GF-D8 (cell line): ENCODE measurements around the gene EGR2.
"Not testable (repeated sequence)": the region's sequence is repeated elsewhere in the genome, so short reads cannot be mapped to it uniquely, and the experiment has no call there.

Source experiments
- DNase-seq: peaks from one replicate; lab custom pipeline; 2025; lab: John Stamatoyannopoulos, UW

The EGR2 gene

GRCh38 chr10:62794306-62794705 is 21.9 kb downstream of the EGR2 start:
- DNase-seq: no peak

GRCh38 chr10:62792261-62792660 is 23.9 kb downstream of the EGR2 start:
- DNase-seq: no peak

DNA sequence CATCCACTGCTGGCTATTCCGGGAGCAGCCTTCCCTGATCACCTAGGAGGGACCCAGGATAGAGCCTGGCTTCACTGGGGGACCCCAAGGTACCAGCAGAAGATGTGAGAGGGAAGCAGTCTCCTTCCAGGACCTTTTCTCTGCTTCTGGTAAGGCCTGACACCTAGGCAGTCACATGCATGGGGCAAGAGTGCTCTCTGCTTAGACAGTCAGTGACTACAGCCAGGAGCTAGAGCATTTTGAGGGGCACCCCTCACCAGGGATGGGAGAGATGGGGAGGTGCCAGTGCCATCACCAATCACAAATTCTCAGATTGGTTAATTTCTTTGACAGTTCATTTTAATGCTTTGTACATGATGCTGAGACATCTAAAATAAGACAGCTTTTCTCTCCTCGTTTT is 25.6 kb downstream of the EGR2 start:
- DNase-seq: no peak

DNA sequence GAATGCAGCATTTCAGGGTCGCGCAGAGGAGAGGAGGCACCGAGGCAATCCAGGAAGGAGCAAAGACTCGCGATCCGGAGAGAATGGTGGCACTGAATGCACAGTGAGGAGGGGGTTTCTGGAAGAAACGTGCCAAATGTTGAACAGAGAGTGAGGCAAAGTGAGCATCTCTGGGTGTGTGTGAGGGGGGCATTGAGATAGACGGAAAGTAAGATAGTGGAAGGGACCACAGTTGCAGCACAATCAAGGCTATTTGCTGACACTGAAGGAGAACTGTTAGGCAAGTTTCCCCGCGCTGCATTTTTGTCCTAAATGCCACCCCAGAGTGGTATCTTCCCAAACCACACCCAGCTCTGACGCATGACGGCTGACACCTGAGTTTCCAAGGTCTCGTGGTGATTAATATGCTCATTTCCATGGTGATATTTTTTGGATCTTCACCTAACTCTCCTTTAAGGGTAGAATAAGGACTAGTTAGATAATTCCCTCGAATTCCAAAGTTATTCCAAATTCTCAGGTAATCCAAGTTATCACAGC is 26.1 kb downstream of the EGR2 start:
- no peak for DNase-seq

GRCh38 chr10:62788861-62789467 is 27.2 kb downstream of the EGR2 start:
- no peak for DNase-seq

DNA sequence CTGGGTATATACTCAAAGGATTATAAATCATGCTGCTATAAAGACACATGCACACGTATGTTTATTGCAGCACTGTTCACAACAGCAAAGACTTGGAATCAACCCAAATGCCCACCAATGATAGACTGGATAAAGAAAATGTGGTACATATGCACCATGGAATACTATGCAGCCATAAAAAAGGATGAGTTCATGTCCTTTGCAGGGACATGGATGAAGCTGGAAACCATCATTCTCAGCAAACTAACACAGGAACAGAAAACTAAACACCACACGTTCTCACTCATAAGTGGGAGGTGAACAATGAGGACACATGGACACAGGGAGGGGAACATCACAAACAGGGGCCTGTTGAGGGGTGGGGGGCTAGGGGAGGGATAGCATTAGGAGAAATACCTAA is 27.9 kb downstream of the EGR2 start:
- not testable (repeated sequence) for DNase-seq

GRCh38 chr10:62784537-62784936 is 31.6 kb downstream of the EGR2 start:
- DNase-seq: not testable (repeated sequence)

- no peak for DNase-seq
These were observed 36.5 kb downstream of the EGR2 start for GRCh38 chr10:62779487-62780248.

DNA sequence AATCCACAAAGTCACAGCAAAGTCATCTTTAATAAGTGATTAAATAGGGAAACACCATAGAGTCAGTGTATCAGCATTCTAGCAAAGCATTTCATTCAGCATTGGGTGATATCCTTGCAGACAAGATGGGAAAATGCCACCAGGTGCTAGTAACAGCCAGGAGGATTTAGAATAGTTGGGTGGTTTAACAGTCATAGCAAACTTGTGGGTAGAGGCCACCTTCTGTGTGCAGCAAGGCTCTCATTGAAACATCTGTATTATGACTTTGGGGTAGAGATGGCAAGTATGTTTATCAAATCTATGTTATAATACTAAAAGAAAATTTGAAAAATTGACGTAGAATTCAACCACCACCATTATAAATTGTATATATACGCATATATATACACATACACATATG is 38.0 kb downstream of the EGR2 start:
- no peak for DNase-seq

GRCh38 chr10:62772186-62772974 is 43.8 kb downstream of the EGR2 start:
- no peak for DNase-seq

GRCh38 chr10:62769574-62770242 is 46.5 kb downstream of the EGR2 start:
- no peak for DNase-seq

DNA sequence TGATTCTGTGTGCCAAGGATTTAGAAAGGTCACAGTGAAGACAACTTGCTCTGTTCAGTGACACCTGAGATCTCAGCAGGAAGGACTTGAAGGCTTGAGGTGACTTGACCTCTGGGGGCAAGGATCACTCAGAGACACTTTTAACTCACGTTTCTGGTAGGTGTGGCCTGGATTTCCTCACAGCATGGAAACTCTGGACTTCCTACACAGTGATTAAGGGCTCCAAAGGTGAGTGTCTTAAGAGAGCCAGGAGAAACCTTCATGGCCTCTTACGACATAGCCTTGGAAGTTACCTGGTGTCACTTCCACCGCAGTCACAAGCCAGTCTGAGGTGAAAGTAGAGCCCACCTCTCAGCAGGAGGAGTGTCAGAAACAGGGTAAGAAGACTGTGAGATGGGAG is 49.8 kb downstream of the EGR2 start:
- DNase-seq: no peak

DNA sequence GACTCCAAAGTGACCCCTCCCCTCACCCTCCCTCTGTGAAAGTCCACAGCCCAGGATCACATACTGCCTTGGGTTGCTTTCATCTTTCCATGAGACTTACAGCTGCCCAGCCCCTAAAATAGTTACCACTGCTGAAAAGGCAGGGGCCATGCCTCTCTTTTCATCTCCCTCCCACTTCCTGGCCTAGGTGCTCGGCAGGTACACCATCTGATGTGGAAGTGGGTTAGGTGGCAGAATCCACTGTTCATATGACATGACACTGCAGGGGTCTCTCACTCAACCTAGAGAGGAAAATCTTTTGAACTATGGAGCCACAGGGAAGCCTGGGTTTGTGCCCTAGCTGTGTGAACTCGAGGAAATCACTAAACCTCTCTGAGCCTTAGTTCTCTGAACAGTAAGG is 50.4 kb downstream of the EGR2 start:
- DNase-seq: no peak

GRCh38 chr10:62764011-62764410 is 52.2 kb downstream of the EGR2 start:
- DNase-seq: no peak

DNA sequence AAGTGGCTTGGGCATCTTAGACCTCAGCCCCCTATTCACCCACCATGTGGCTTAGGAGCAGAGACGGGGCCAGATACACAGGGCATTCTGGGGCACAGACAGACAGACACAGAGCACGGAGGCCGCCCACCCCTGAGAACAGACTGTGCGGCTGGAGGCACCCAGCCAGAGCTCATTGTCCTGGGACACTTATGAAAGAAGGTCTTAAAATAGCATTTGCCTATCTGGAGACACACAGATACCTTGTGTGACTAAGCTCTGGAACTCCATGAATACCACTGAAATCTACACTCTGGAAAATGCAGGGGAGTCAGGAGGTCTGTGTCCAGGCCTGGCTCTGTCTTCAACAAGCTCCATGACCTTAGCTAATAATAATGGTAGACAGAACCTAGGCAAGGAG is 53.0 kb downstream of the EGR2 start:
- DNase-seq: no peak
